Neural cell (in vitro differentiated cells): ENCODE results near the gene GCLM. TPM values are rescaled to one million over a fixed set of nuclear protein-coding genes. Genes with fewer than 3 reads are reported as not detected.
A peak's percentile ranks its signal among the peaks of the same experiment; 100 is the strongest.

Experiments used
- H2AFZ ChIP-seq: fragments of 200-600, 300-800 bp; sonication (generic), shearing (Covaris generic); 2 replicates; pipeline ENCODE4 v1.6.0; 2014; ENCODE audit warnings: low read depth, mild to moderate bottlenecking, antibody characterized with exemption, low read length, moderate library complexity
- H3F3A ChIP-seq: fragments of 200-600 bp; shearing (Covaris generic); 2 replicates; pipeline ENCODE4 v1.6.1; 2016; ENCODE audit warnings: mild to moderate bottlenecking, moderate library complexity, mixed read lengths, antibody characterized with exemption, low read length; ENCODE audit not compliant: insufficient read depth, poor library complexity, severe bottlenecking
- H3K27ac ChIP-seq: fragments of 200-600, 300-800 bp; sonication (generic), shearing (Covaris generic); 2 replicates; pipeline ENCODE4 v1.5.1; 2014; ENCODE audit warnings: mild to moderate bottlenecking, low read length, moderate library complexity
- H3K27me3 ChIP-seq: fragments of 300-800, 200-600 bp; sonication (generic), shearing (Covaris generic); 2 replicates; pipeline ENCODE4 v1.6.0; 2014; ENCODE audit warnings: mild to moderate bottlenecking, low read depth, low read length, moderate library complexity; ENCODE audit not compliant: insufficient read depth
- H3K36me3 ChIP-seq: fragments of 300-800, 200-600 bp; sonication (generic), shearing (Covaris generic); 2 replicates; pipeline ENCODE4 v1.5.1; 2014; ENCODE audit warnings: mild to moderate bottlenecking, antibody characterized with exemption, low read length, moderate library complexity; ENCODE audit not compliant: insufficient read depth
- H3K4me2 ChIP-seq: fragments of 300-800, 200-600 bp; sonication (generic), shearing (Covaris generic); 2 replicates; pipeline ENCODE4 v1.6.0; 2014; ENCODE audit warnings: mild to moderate bottlenecking, low read length
- H3K4me3 ChIP-seq: fragments of 300-800, 200-600 bp; sonication (generic), shearing (Covaris generic); 2 replicates; pipeline ENCODE4 v1.5.1; 2014; ENCODE audit warnings: mild to moderate bottlenecking, low read length, moderate library complexity
- H3K79me2 ChIP-seq: fragments of 200-600 bp; shearing (Covaris generic); replicated peaks from 2 replicates; pipeline ENCODE4 v1.6.0; 2014; ENCODE audit warnings: mild to moderate bottlenecking, low read length, moderate library complexity; ENCODE audit not compliant: insufficient read depth
- H3K9ac ChIP-seq: fragments of 300-800, 200-600 bp; sonication (generic), shearing (Covaris generic); 2 replicates; pipeline ENCODE4 v1.6.1; 2016; ENCODE audit warnings: mild to moderate bottlenecking, low read length, mixed read lengths
- H3K9me2 ChIP-seq: fragments of 200-600 bp; shearing (Covaris generic); 2 replicates; pipeline ENCODE4 v1.6.1; 2016; ENCODE audit warnings: mild to moderate bottlenecking, low read length, mixed read lengths; ENCODE audit not compliant: insufficient read depth
- H3K9me3 ChIP-seq: fragments of 200-600, 300-800 bp; sonication (generic), shearing (Covaris generic); 2 replicates; pipeline ENCODE4 v1.6.1; 2016; ENCODE audit warnings: mild to moderate bottlenecking, mixed run types, low read length, moderate library complexity, mixed read lengths
- H4K20me1 ChIP-seq: fragments of 200-600 bp; shearing (Covaris generic); 2 replicates; pipeline ENCODE4 v1.6.1; 2016; ENCODE audit warnings: mild to moderate bottlenecking, mixed run types; ENCODE audit not compliant: insufficient read depth
- EP300 ChIP-seq: fragments of 450-650 bp; conservative IDR thresholded peaks from 2 replicates; pipeline ENCODE4 v1.6.1; 2014; ENCODE audit warnings: antibody characterized with exemption, mild to moderate bottlenecking, moderate library complexity; ENCODE audit not compliant: poor library complexity, severe bottlenecking
- EZH2 ChIP-seq: fragments of 200-600, 300-800 bp; shearing (Covaris generic), sonication (generic); IDR thresholded peaks from 2 replicates; pipeline ENCODE4 v1.6.1; 2014; ENCODE audit warnings: antibody characterized with exemption, low read length, borderline replicate concordance, mild to moderate bottlenecking; ENCODE audit not compliant: insufficient read depth, poor library complexity, severe bottlenecking
- MXI1 ChIP-seq: fragments of 450-650 bp; conservative IDR thresholded peaks from 2 replicates; pipeline ENCODE4 v1.6.1; 2014; ENCODE audit warnings: antibody characterized with exemption, mild to moderate bottlenecking; ENCODE audit not compliant: poor library complexity, severe bottlenecking
- POLR2AphosphoS5 ChIP-seq: IDR thresholded peaks from 2 replicates; pipeline ENCODE4 v1.6.1; 2012
- RAD21 ChIP-seq: fragments of 450-650 bp; conservative IDR thresholded peaks from 2 replicates; pipeline ENCODE4 v1.6.1; 2014; ENCODE audit warnings: antibody characterized with exemption, mild to moderate bottlenecking, moderate library complexity
- SMC3 ChIP-seq: fragments of 450-650 bp; conservative IDR thresholded peaks from 2 replicates; pipeline ENCODE4 v1.6.1; 2014; ENCODE audit warnings: antibody characterized with exemption, mild to moderate bottlenecking, moderate library complexity; ENCODE audit not compliant: poor library complexity
- TAF1 ChIP-seq: IDR thresholded peaks from 2 replicates; pipeline ENCODE4 v1.6.1; 2012; ENCODE audit warnings: low read depth
- polyA plus RNA-seq: library from polyadenylated mRNA; depleted of rRNA; stranded (reverse); fragments of >200 nt; gene quantifications from 2 replicates; pipeline ENCODE4 v1.2.3, GENCODE V29; 2014
- TF ChIP-seq, protein P1 (sequence below): IDR thresholded peaks from 2 replicates; pipeline ENCODE4 v1.6.1; 2012; ENCODE audit warnings: borderline replicate concordance
- TF ChIP-seq, protein P2 (sequence below): fragments of 450-650 bp; IDR thresholded peaks from 2 replicates; pipeline ENCODE4 v1.5.1; 2014; ENCODE audit warnings: antibody characterized with exemption, mild to moderate bottlenecking, moderate library complexity; ENCODE audit not compliant: poor library complexity, severe bottlenecking

The GCLM gene
- polyA plus RNA-seq, 1 donor from 2014 or later = 3.7 TPM

DNA sequence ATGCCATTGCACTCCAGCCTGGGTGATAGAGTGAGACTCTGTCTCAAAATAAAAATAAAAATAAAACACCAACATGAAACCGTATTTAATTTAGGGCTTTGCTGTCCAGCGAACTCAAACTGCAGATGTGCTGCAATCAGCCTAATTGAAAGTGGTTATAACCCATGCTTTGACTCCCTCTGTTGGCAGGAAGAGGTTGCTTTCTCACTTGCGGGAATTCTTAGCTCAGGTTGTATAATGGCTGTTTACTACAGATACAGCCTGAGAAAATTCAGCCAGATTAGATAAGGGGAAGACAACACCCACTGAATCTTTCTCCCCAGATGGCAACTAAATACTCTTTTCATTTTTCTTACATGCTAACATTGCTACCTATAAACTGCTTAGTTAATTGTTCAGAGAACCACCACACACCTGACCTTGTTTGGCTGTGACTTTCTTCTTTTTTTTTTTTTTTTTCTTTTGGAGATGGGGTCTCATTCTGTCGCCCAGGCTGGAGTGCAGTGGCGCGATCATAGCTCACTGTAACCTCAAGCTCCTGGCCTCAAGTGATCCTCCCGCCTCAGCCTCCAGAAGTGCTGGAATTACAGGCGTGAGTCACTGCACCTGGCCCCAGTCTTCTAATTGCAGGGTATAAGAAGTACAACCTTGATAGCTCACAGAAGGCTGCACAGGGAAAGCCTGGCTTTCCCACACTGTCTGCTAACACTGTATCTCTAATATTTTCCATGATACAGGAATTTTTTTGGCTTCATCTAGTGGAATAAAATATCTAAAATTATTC, 64.8 kb downstream of the GCLM start:
- H3K4me3 ChIP-seq = peak overlapping the region; percentile 18
- H3K9me3 ChIP-seq = no peaks in the 10 kb centered on the region
- H3K36me3 ChIP-seq = peaks cover 6% of the 10 kb centered on the region
- H2AFZ ChIP-seq = no peak overlapping the region
- no peaks in the 10 kb centered on the region for H3K27me3 ChIP-seq
- H3K4me2 ChIP-seq = no peak overlapping the region
- TF ChIP-seq POLR2AphosphoS5 (no peak), EP300 (no peak), RAD21 (peak; percentile 85), SMC3 (peak; percentile 89), MXI1 (no peak), EZH2 (no peak), TAF1 (no peak)
- TF ChIP-seq, protein P1, sequence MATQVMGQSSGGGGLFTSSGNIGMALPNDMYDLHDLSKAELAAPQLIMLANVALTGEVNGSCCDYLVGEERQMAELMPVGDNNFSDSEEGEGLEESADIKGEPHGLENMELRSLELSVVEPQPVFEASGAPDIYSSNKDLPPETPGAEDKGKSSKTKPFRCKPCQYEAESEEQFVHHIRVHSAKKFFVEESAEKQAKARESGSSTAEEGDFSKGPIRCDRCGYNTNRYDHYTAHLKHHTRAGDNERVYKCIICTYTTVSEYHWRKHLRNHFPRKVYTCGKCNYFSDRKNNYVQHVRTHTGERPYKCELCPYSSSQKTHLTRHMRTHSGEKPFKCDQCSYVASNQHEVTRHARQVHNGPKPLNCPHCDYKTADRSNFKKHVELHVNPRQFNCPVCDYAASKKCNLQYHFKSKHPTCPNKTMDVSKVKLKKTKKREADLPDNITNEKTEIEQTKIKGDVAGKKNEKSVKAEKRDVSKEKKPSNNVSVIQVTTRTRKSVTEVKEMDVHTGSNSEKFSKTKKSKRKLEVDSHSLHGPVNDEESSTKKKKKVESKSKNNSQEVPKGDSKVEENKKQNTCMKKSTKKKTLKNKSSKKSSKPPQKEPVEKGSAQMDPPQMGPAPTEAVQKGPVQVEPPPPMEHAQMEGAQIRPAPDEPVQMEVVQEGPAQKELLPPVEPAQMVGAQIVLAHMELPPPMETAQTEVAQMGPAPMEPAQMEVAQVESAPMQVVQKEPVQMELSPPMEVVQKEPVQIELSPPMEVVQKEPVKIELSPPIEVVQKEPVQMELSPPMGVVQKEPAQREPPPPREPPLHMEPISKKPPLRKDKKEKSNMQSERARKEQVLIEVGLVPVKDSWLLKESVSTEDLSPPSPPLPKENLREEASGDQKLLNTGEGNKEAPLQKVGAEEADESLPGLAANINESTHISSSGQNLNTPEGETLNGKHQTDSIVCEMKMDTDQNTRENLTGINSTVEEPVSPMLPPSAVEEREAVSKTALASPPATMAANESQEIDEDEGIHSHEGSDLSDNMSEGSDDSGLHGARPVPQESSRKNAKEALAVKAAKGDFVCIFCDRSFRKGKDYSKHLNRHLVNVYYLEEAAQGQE = no peak
- TF ChIP-seq, protein P2, sequence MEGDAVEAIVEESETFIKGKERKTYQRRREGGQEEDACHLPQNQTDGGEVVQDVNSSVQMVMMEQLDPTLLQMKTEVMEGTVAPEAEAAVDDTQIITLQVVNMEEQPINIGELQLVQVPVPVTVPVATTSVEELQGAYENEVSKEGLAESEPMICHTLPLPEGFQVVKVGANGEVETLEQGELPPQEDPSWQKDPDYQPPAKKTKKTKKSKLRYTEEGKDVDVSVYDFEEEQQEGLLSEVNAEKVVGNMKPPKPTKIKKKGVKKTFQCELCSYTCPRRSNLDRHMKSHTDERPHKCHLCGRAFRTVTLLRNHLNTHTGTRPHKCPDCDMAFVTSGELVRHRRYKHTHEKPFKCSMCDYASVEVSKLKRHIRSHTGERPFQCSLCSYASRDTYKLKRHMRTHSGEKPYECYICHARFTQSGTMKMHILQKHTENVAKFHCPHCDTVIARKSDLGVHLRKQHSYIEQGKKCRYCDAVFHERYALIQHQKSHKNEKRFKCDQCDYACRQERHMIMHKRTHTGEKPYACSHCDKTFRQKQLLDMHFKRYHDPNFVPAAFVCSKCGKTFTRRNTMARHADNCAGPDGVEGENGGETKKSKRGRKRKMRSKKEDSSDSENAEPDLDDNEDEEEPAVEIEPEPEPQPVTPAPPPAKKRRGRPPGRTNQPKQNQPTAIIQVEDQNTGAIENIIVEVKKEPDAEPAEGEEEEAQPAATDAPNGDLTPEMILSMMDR = peak; percentile 87
- peaks cover 18% of the 10 kb centered on the region for H3F3A ChIP-seq
- no peaks in the 10 kb centered on the region for H4K20me1 ChIP-seq
- H3K27ac ChIP-seq = peak overlapping the region; percentile 91
- H3K9me2 ChIP-seq = no peaks in the 10 kb centered on the region
- H3K9ac ChIP-seq = no peak overlapping the region
- H3K79me2 ChIP-seq = no peaks in the 10 kb centered on the region

GRCh38 chr1:93842750-93843500, 66.3 kb downstream of the GCLM start:
- no peak overlapping the region for H2AFZ ChIP-seq
- no peak overlapping the region for H3K4me3 ChIP-seq
- no peak overlapping the region for H3K27ac ChIP-seq
- no peaks in the 10 kb centered on the region for H3K9me2 ChIP-seq
- peaks cover 11% of the 10 kb centered on the region for H3F3A ChIP-seq
- no peaks in the 10 kb centered on the region for H3K79me2 ChIP-seq
- no peak overlapping the region for H3K9ac ChIP-seq
- no peak for TF ChIP-seq POLR2AphosphoS5
- TF ChIP-seq EP300 = no peak
- TF ChIP-seq TAF1 = no peak
- H3K9me3 ChIP-seq = no peaks in the 10 kb centered on the region
- H3K27me3 ChIP-seq = no peaks in the 10 kb centered on the region
- H3K4me2 ChIP-seq = no peak overlapping the region
- H3K36me3 ChIP-seq = peaks cover 6% of the 10 kb centered on the region
- H4K20me1 ChIP-seq = no peaks in the 10 kb centered on the region
